Gastrocnemius medialis (tissue), 4 donors: ENCODE measurements around the gene ZNF526. TPM values are rescaled to one million over a fixed set of nuclear protein-coding genes. Genes with fewer than 3 reads are reported as not detected.

Source experiments
- ATAC-seq, 2 donors: fragments of 150-250 bp; one replicate each; pipeline ENCODE4 v1.9.1; 2016
- DNase-seq, 2 donors: peaks; one replicate each; pipeline ENCODE4 v3.0.0-alpha.2; 2019
- H3K27ac ChIP-seq, 4 donors: fragments of 200-600 bp; sonication (generic); 1 replicate in 1 of 4; 2 replicates in 3 of 4; pipeline ENCODE4 v1.5.1; 2016 to 2018; ENCODE audit warnings: mild to moderate bottlenecking in 2 of 4, moderate library complexity in 1 of 4
- H3K27me3 ChIP-seq, 3 donors: fragments of 200-600 bp; sonication (generic) in 2 of 3; 1 replicate in 1 of 3; 2 replicates in 2 of 3; pipeline versions ENCODE4 v1.5.1 to v1.6.0; 2016 to 2019; ENCODE audit warnings: mild to moderate bottlenecking in 1 of 3, moderate library complexity in 1 of 3
- H3K36me3 ChIP-seq, 2 donors: fragments of 200-600 bp; sonication (generic) in 1 of 2; one replicate each; pipeline ENCODE4 v1.5.1; 2017 to 2018
- H3K4me1 ChIP-seq, 2 donors: fragments of 200-600 bp; sonication (generic) in 1 of 2; one replicate each; pipeline ENCODE4 v1.5.1; 2016 to 2017; ENCODE audit warnings: mild to moderate bottlenecking in 2 of 2
- H3K4me3 ChIP-seq, 4 donors: fragments of 200-600 bp; sonication (generic) in 3 of 4; 1 replicate in 1 of 4; 2 replicates in 3 of 4; pipeline ENCODE4 v1.5.1; 2016 to 2019; ENCODE audit warnings: mild to moderate bottlenecking in 2 of 4
- H3K9me3 ChIP-seq, 3 donors: fragments of 200-600 bp; sonication (generic) in 2 of 3; 1 replicate in 1 of 3; 2 replicates in 2 of 3; pipeline ENCODE4 v1.5.1; 2016 to 2019
- POLR2A ChIP-seq, 2 donors: fragments of 450-650 bp; IDR thresholded peaks; one replicate each; pipeline ENCODE4 v1.6.1; 2017; ENCODE audit warnings: antibody characterized with exemption in 2 of 2, mild to moderate bottlenecking in 2 of 2, moderate library complexity in 2 of 2
- in situ Hi-C, 4 donors: fragments of 200-750 bp; cut with MboI; loops; one replicate each; pipeline versions ENCODE4 v1.15.0 to v1.8.0; 2017; ENCODE audit warnings: low sequenced_read_pairs in 4 of 4
- intact Hi-C: fragments of 100-400 bp; cut with DNase I; formaldehyde crosslinking; loops from one replicate; pipeline ENCODE4 v1.15.1; 2023; ENCODE audit warnings: low total_unique reads
- total RNA-seq, 4 donors: library from RNA; depleted of rRNA; stranded (reverse); fragments of >200 nt; gene quantifications; one replicate each; pipeline versions ENCODE4 v1.1.0 to v1.2.3, GENCODE V29; 2016
- TF ChIP-seq, protein P1 (sequence below), 5 experiments: fragments of 450-650 bp in 3 of 5; fragments of 200-600 bp in 2 of 5; sonication (generic) in 2 of 5; IDR thresholded peaks in 4 of 5; conservative IDR thresholded peaks in 1 of 5; 1 replicate in 4 of 5; 2 replicates in 1 of 5; pipeline ENCODE4 v1.5.1; 2016 to 2019; ENCODE audit warnings: antibody characterized with exemption in 5 of 5, mild to moderate bottlenecking in 3 of 5, moderate library complexity in 3 of 5

Gene ZNF526
- total RNA-seq, 4 donors from 2014 or later, result 3.3 to 5.8 (median 4.9) TPM

DNA sequence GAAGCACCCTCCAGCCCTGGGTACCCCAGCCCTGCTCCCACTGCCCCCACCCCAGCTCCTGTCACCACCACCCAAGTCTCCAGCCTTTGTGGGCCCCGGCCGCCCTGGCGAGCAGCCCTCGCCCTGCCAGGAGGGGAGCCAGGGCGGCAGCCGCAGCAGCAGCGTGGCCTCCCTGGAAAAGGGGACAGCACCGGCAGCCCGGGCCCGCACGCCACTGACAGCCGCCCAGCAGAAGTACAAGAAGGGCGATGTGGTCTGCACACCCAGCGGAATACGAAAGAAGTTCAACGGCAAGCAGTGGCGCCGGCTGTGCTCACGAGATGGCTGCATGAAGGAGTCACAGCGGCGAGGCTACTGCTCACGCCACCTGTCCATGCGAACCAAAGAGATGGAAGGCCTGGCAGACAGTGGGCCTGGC lies 52.9 kb downstream of the ZNF526 start:
- H3K27ac ChIP-seq, result peak overlapping the region in 3 of 4 donors; percentile 93 to 96 (median 95)
- no peaks in the 10 kb centered on the region for H3K9me3 ChIP-seq
- peaks cover 0 to 33% of the 10 kb centered on the region in 2 donors for H3K36me3 ChIP-seq
- peaks cover 48 to 60% of the 10 kb centered on the region in 2 donors for H3K4me1 ChIP-seq
- intact Hi-C loops, result no loop called here
- in situ Hi-C loops, result no loop called here
- H3K4me3 ChIP-seq, result no peak overlapping the region
- H3K27me3 ChIP-seq, result no peaks in the 10 kb centered on the region
- TF ChIP-seq POLR2A (IDR thresholded peaks at IDR 0.05), result no peak
- TF ChIP-seq, protein P1, sequence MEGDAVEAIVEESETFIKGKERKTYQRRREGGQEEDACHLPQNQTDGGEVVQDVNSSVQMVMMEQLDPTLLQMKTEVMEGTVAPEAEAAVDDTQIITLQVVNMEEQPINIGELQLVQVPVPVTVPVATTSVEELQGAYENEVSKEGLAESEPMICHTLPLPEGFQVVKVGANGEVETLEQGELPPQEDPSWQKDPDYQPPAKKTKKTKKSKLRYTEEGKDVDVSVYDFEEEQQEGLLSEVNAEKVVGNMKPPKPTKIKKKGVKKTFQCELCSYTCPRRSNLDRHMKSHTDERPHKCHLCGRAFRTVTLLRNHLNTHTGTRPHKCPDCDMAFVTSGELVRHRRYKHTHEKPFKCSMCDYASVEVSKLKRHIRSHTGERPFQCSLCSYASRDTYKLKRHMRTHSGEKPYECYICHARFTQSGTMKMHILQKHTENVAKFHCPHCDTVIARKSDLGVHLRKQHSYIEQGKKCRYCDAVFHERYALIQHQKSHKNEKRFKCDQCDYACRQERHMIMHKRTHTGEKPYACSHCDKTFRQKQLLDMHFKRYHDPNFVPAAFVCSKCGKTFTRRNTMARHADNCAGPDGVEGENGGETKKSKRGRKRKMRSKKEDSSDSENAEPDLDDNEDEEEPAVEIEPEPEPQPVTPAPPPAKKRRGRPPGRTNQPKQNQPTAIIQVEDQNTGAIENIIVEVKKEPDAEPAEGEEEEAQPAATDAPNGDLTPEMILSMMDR (IDR thresholded peaks at IDR 0.05 in 4 of 5, conservative IDR thresholded peaks at IDR 0.05 in 1 of 5), result no peak
- ATAC-seq (no peak), DNase-seq (no peak)

DNA sequence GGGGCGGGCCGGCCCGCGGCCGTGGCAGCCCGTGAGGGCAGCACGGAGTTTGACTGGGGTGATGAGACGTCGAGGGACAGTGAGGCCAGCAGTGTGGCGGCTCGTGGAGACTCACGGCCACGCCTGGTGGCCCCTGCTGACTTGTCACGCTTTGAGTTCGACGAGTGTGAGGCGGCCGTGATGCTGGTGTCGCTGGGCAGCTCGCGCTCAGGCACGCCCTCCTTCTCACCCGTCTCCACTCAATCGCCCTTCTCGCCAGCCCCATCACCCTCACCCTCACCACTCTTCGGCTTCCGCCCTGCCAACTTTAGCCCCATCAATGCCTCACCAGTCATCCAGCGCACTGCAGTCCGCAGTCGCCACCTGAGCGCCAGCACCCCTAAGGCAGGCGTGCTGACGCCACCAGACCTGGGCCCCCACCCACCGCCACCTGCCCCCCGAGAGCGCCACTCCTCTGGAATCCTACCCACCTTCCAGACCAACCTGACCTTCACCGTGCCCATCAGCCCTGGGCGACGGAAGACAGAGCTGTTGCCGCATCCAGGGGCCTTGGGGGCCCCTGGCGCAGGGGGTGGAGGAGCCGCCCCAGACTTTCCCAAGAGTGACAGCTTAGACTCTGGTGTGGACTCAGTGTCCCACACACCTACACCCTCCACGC lies 53.4 kb downstream of the ZNF526 start:
- H3K27ac ChIP-seq, result peak overlapping the region in 3 of 4 donors; percentile 2 to 97 (median 96)

DNA sequence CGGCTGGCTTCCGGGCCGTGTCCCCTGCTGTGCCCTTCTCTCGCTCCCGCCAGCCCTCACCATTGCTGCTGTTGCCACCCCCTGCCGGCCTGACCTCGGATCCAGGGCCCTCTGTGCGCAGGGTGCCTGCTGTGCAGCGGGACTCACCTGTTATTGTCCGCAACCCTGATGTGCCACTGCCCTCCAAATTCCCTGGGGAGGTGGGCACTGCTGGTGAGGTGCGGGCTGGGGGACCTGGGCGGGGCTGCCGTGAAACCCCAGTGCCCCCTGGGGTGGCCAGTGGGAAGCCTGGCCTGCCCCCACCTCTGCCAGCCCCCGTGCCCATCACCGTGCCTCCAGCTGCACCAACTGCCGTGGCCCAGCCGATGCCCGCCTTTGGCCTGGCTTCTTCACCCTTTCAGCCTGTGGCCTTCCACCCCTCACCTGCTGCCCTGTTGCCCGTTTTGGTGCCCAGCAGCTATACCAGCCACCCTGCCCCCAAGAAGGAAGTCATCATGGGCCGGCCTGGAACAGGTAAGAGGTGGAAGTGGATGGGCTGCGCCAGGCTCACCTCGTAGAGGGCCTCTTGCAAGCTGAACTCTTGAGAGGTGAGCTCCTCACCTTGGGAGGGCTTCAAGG lies 54.1 kb downstream of the ZNF526 start:
- Histone ChIP-seq H3K36me3 (peaks cover 0 to 33% of the 10 kb centered on the region in 2 donors), H3K9me3 (no peaks in the 10 kb centered on the region), H3K27me3 (no peaks in the 10 kb centered on the region), H3K4me1 (peaks cover 60 to 72% of the 10 kb centered on the region in 2 donors), H3K4me3 (no peak overlapping the region), H3K27ac (peak overlapping the region in 3 of 4 donors; percentile 2 to 97 (median 96))
- in situ Hi-C loops (no loop called here), intact Hi-C loops (no loop called here)
- no peak for DNase-seq
- no peak for TF ChIP-seq POLR2A (IDR thresholded peaks at IDR 0.05)
- TF ChIP-seq, protein P1 (IDR thresholded peaks at IDR 0.05 in 4 of 5, conservative IDR thresholded peaks at IDR 0.05 in 1 of 5), result no peak
- ATAC-seq, result no peak

More for the DNA sequence above, 53.4 kb downstream of the ZNF526 start:
- Histone ChIP-seq H3K27me3 (no peaks in the 10 kb centered on the region), H3K4me1 (peaks cover 54 to 65% of the 10 kb centered on the region in 2 donors), H3K9me3 (no peaks in the 10 kb centered on the region), H3K36me3 (peaks cover 0 to 33% of the 10 kb centered on the region in 2 donors), H3K4me3 (no peak overlapping the region)
- in situ Hi-C loops (no loop called here), intact Hi-C loops (no loop called here)
- ATAC-seq, result no peak
- TF ChIP-seq POLR2A (IDR thresholded peaks at IDR 0.05), result no peak
- TF ChIP-seq, protein P1 (IDR thresholded peaks at IDR 0.05 in 4 of 5, conservative IDR thresholded peaks at IDR 0.05 in 1 of 5), result no peak
- DNase-seq, result no peak

DNA sequence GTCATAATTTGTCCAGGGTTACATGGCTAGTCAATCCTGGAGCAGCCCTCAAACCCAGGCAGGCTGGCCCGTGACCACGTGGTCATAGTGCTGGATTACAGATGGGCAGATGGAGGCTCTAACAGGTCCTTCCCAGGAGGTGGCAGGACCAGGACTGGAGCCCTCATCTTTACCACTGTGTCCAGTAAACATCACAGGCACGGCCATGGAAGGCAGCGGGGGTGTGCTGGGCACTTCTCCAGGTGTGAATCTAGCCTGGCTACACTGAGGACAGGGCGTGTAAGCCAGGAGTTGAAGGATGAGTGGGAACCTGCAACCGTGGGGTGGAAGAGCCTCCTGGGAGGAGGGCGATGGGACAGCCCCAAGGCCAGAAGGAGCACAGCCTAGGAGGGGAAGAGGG lies 55.0 kb downstream of the ZNF526 start:
- in situ Hi-C loops (no loop called here), intact Hi-C loops (no loop called here)
- no peaks in the 10 kb centered on the region for H3K9me3 ChIP-seq
- TF ChIP-seq, protein P1 (IDR thresholded peaks at IDR 0.05 in 4 of 5, conservative IDR thresholded peaks at IDR 0.05 in 1 of 5), result no peak
- no peak for TF ChIP-seq POLR2A (IDR thresholded peaks at IDR 0.05)
- peaks cover 0 to 33% of the 10 kb centered on the region in 2 donors for H3K36me3 ChIP-seq
- H3K4me1 ChIP-seq, result peaks cover 61 to 72% of the 10 kb centered on the region in 2 donors
- peak overlapping the region; percentile 22 to 97 (median 48) for H3K27ac ChIP-seq
- ATAC-seq (no peak), DNase-seq (no peak)
- no peaks in the 10 kb centered on the region for H3K27me3 ChIP-seq
- H3K4me3 ChIP-seq, result no peak overlapping the region
